ENCODE results near the gene NDUFA9.

DNA sequence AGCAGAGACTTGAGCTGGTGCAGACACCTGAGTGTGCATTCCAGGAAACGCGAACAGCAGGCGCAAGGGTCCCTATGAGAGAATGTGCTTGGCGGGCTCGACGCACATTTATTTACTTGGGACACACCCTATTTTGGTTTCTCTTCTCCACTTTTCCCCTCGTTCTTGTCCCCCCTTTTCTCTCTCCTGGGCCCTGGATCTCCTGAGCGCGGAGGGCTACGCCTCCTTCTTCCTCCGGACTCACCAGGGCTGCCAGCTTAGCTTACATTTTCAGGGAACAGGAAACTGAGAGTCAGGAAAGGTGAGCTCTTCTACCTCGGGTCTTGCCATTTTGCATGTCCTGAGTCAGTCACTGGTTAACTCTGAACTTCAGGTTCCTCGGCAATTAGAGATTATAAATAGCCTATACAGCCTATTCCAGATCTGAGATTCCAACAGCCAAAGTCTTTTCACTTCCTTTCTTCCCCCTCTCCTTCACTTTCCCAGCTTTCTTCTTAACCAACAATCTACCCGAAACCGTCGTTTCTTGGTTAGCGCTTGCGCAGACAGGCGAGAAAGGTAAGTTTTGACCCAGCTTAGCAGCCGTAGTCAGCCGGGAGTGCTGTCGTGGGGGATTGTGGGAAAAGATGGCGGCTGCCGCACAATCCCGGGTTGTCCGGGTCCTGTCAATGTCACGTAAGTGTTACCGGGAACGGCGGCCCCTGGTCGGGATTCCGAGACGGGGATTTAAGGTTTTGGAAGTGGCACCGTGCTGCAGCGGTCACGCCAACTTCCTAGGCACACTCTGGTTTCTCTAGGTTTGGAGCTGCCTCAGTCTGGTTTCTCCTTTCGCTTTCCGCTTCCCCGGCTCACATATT is at the start of gene NDUFA9, which contains the start of gene AKAP3:
- TF ChIP-seq, protein P1, sequence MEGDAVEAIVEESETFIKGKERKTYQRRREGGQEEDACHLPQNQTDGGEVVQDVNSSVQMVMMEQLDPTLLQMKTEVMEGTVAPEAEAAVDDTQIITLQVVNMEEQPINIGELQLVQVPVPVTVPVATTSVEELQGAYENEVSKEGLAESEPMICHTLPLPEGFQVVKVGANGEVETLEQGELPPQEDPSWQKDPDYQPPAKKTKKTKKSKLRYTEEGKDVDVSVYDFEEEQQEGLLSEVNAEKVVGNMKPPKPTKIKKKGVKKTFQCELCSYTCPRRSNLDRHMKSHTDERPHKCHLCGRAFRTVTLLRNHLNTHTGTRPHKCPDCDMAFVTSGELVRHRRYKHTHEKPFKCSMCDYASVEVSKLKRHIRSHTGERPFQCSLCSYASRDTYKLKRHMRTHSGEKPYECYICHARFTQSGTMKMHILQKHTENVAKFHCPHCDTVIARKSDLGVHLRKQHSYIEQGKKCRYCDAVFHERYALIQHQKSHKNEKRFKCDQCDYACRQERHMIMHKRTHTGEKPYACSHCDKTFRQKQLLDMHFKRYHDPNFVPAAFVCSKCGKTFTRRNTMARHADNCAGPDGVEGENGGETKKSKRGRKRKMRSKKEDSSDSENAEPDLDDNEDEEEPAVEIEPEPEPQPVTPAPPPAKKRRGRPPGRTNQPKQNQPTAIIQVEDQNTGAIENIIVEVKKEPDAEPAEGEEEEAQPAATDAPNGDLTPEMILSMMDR (IDR thresholded peaks at IDR 0.05): no peak
- peak; percentile 66 for TF ChIP-seq POLR2A (IDR thresholded peaks at IDR 0.05)
